GM19468 (cell line): ENCODE results near the gene EARS2.
"Not testable (repeated sequence)": the region's sequence is repeated elsewhere in the genome, so short reads cannot be mapped to it uniquely, and the experiment has no call there.

Source experiments
- ATAC-seq: cut with Tn5 transposase; IDR thresholded peaks from one replicate; pipeline ENCODE4 v1.9.1; 2021; ENCODE audit warnings: mild to moderate bottlenecking, moderate library complexity, moderate number of reproducible peaks; ENCODE audit not compliant: unreplicated experiment; ENCODE audit errors: extremely low read depth

EARS2 gene

GRCh38 chr16:23530062-23530461 is 27.1 kb downstream of the EARS2 start:
- no peak for ATAC-seq

GRCh38 chr16:23528644-23529310 is 28.4 kb downstream of the EARS2 start:
- ATAC-seq, result no peak

- no peak for ATAC-seq
These were observed 29.0 kb downstream of the EARS2 start for GRCh38 chr16:23527961-23528643.

- ATAC-seq, result no peak
These were observed 32.3 kb downstream of the EARS2 start for GRCh38 chr16:23524886-23525285.

- ATAC-seq, result no peak
These were observed 33.2 kb downstream of the EARS2 start for GRCh38 chr16:23523876-23524385.

GRCh38 chr16:23523321-23523720 is 33.8 kb downstream of the EARS2 start:
- no peak for ATAC-seq

GRCh38 chr16:23521965-23522364 is 35.2 kb downstream of the EARS2 start:
- ATAC-seq, result no peak

GRCh38 chr16:23521037-23521743 is 36.0 kb downstream of the EARS2 start:
- ATAC-seq, result no peak

GRCh38 chr16:23520500-23520899 is 36.6 kb downstream of the EARS2 start:
- no peak for ATAC-seq

- no peak for ATAC-seq
These were observed 37.9 kb downstream of the EARS2 start for GRCh38 chr16:23519282-23519681.

- no peak for ATAC-seq
These were observed 38.7 kb downstream of the EARS2 start for GRCh38 chr16:23518435-23518891.

GRCh38 chr16:23516366-23517137 is 40.6 kb downstream of the EARS2 start:
- ATAC-seq, result no peak

- no peak for ATAC-seq
These were observed 41.3 kb downstream of the EARS2 start for GRCh38 chr16:23515881-23516280.

- ATAC-seq, result no peak
These were observed 42.6 kb downstream of the EARS2 start for GRCh38 chr16:23514381-23515152.

- ATAC-seq, result no peak
These were observed 44.9 kb downstream of the EARS2 start for GRCh38 chr16:23512168-23512695.

GRCh38 chr16:23511731-23512130 is 45.4 kb downstream of the EARS2 start:
- ATAC-seq, result no peak

GRCh38 chr16:23510915-23511270 is 46.3 kb downstream of the EARS2 start:
- ATAC-seq, result not testable (repeated sequence)

GRCh38 chr16:23510164-23510914 is 46.8 kb downstream of the EARS2 start, which contains the start of gene GGA2:
GGA2 (minus strand) TSS chr16:23510494; CDS start chr16:23510411, 83 bp downstream.
- ATAC-seq, result peak; percentile 28

GRCh38 chr16:23509782-23510163 is 47.4 kb downstream of the EARS2 start:
- ATAC-seq, result no peak
